ENCODE results near the gene RAD51AP1.

RAD51AP1 gene

GRCh38 chr12:4552191-4552590, 13.5 kb downstream of the RAD51AP1 start:
- DNase-seq (ENCODE audit: low read depth), result no peak

- DNase-seq (ENCODE audit: low read depth), result no peak
Measured at GRCh38 chr12:4553943-4554342, 15.3 kb downstream of the RAD51AP1 start.

DNA sequence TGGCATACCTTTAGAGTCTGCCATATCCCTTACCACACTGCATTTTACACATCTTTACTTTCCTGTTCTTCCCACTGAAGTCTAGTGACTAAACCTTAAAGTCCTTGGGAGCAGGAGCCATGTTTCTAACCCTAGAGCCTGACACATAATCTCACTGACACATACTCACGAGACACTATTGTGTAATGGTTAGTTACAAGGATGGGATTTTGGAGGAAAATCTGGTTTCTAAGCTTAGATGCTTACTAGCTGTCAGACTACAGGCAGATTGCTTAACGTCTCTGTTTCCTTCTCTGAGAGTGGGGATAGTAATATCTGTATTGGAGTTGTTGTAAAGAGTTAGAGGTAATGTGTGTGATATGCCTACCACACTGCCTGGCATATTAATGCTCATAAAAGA, 17.1 kb downstream of the RAD51AP1 start:
- DNase-seq (ENCODE audit: low read depth), result no peak

DNA sequence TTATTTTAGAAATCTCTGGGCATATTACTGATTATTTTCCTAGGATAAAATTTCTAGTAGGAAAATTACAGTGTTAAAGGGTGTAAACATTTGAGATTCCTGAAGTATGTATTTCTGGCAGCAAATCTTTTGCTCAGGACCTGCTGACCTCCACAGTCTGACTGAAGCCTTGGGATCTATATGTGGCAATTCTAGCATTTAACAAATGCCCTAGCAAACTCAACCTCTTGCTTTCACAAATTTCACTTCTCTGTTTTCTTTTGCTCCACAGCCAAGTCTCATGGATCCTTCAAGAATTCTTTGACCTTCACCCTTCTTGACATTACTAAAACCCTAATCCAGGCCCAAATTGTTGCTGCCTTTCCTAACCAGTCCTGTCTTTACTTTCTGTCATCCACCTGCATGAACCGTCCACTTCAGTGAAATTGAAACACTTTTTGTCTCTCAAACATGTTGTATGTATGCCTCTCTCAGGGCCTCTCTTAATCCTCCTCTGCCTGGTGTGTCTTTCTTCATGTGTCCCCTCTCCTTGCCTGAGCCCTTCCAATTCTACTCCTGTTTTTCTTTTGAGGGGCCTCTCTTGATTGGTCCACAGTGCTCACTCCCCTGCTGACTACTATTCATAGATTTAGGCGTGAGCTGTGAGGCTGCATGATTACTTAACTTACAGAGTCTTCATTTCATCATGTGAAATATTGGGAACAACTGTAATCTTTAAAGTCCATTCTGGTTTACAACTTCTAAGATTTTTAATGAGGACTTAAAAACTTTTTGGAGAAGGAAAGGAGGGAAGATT, 18.2 kb downstream of the RAD51AP1 start:
- DNase-seq (ENCODE audit: low read depth), result no peak

- DNase-seq (ENCODE audit: low read depth), result no peak
Measured at GRCh38 chr12:4557586-4557985, 18.9 kb downstream of the RAD51AP1 start.

- no peak for DNase-seq (ENCODE audit: low read depth)
Measured at GRCh38 chr12:4558171-4558570, 19.5 kb downstream of the RAD51AP1 start.

- no peak for DNase-seq (ENCODE audit: low read depth)
Measured at GRCh38 chr12:4562034-4562657, 23.5 kb downstream of the RAD51AP1 start, which contains the start of gene DYRK4. Gene DYRK4, plus strand, starts transcription at chr12:4562208. Its CDS starts 38 bp downstream, at chr12:4562246.

DNA sequence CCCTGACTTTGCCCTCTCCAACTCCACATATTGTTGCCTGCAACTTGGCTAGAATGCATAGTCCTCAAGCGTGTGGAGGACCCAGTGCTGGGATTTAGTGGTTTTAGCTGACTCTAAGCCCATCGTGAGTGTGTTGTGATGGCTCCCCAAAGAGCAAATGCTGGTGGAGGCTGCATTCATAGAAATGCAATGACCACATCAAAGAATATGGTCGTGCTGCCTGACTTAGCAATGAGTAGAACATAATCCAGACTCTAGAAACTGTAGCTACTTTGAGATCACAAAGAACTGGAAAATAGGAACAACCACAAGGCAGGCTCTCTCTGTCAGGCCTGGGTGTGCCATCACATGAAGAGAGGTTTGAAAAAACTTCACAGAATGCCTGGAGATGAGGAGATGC, 24.6 kb downstream of the RAD51AP1 start:
- no peak for DNase-seq (ENCODE audit: low read depth)

GRCh38 chr12:4564818-4565217, 26.1 kb downstream of the RAD51AP1 start:
- DNase-seq (ENCODE audit: low read depth), result no peak

DNA sequence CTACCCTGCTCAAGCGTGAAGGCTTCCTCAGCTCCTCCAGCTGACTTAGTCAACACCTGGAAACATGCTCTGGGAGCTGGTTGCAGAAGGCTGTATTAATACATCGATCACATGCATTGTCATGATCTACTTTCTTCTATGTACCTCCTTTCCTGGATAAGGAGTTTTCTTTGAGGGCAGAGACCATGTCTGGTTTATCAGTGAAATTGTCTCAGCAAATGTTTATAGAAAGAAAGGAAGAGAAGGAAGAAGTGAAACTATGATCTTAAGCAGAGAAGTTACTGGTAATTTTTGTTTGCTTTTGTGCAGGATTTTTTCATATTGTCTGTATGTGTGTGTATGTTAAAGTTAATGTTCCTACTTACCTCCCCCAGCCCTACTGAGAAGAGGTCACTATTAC, 27.8 kb downstream of the RAD51AP1 start:
- no peak for DNase-seq (ENCODE audit: low read depth)

- DNase-seq (ENCODE audit: low read depth), result no peak
Measured at GRCh38 chr12:4567073-4567881, 28.6 kb downstream of the RAD51AP1 start.

DNA sequence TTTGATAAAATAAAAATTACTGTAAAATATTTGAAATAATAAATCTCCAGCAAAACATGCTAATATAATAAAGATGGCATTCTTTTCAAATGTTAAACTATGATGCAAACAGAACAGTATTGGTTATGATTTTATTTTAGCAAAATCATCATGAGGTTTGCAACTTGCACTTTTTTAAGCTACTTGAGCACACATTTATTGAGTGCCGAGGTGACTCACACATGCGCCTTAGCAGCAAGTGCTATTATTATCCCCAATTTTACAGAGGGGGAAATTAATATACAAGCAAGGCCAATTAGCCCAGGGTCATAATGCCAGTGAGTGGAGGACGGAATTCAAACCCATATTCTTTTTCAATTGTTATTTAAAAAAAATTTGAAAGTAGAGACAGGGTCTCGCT, 30.6 kb downstream of the RAD51AP1 start:
- DNase-seq (ENCODE audit: low read depth), result no peak

GRCh38 chr12:4572680-4573079, 34.0 kb downstream of the RAD51AP1 start:
- DNase-seq (ENCODE audit: low read depth), result no peak

- DNase-seq (ENCODE audit: low read depth), result no peak
Measured at GRCh38 chr12:4579305-4580102, 40.8 kb downstream of the RAD51AP1 start.

DNA sequence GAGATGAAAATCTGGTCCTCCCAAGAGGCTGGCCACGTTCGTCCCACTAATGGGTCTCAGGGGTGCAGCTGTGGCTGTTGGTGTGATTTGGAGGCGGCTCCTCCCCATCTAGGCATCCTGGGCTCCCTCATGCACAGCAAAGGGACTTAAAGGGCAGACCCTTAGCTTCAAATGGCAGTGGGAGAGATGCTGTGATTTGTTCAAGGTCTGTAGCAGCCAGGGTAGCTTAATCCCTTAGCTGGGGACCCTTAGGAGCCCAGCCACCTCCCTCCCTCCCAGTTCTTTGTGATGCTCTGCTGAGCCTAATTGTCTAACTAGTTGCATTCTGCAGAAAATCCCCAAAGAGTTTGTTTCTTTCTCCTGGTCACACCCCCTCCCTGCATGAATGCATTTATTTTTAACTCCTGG, 41.6 kb downstream of the RAD51AP1 start:
- DNase-seq (ENCODE audit: low read depth), result no peak

DNA sequence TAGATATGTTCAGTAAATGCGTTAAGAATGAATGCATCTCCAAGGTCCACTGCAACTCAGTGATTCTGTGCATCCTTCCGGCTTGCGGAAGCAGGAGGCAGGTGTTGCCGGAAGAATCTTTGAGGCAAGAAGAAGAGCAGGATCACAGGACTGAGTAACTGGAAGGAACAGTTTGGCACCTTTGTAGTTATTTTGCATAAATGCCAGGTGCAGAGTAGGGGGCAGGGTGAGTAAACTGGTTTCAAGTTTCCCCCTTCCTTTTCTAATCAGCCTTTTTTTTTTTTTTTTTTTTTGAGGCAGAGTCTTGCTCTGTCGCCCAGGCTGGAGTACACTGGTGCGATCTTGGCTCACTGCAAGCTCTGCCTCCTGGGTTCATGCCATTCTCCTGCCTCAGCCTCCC, 45.6 kb downstream of the RAD51AP1 start:
- no peak for DNase-seq (ENCODE audit: low read depth)

DNA sequence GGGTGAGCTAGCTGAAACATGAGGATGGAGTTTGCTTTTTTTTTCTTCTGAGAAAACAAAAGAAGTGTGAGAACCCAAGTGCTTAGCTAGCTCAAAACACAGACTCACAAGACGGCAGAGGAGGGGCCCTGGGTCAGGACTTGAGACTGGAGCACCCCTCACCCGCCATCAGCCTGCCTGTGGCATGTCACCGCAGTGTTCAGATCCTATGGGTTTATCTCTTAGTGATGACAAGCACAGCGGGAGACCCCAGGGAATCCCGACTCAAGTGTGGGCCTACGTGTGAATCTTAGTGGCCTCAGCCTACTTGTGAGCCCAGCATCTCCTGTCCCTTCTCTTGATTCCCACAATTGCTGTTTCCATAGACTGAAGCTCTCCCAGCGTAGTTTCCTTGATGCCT, 46.2 kb downstream of the RAD51AP1 start:
- no peak for DNase-seq (ENCODE audit: low read depth)

DNA sequence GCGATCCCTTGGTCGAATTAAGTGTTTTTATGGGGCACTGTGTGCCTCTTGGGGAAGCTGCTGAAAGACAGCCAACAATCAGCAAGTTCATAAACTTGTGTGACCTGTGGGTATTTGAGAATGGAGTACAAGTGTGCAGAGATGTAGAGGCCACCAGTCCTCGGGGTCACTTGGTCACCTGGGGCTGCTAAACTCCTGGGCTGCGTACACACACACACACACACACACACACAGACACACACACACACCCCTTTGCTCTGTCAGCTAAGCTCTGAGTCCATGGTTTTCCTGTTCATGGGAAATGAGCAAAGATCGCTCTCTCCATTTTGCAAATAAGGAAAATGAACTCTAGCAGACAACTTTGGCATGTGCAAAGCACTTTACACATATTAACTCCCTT, 47.8 kb downstream of the RAD51AP1 start:
- DNase-seq (ENCODE audit: low read depth), result no peak

GRCh38 chr12:4587108-4587507, 48.4 kb downstream of the RAD51AP1 start:
- no peak for DNase-seq (ENCODE audit: low read depth)

DNA sequence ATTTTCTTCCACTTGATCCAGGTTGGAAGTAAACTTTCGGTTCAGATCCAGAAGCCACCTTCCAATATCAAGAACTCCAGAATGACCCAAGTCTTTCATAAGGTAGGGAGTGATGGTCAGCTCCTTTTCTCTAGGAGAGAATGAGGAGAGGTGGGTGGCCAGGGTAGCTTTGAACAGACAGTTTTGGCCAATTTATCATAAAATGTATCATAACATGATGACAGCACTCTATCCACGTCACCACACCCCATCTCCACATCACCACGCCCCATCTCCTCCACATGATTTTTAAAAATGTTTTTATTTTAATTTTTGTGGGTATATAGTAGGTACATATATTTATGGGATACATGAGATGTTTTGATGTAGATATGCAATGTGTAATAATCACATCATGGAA, 50.2 kb downstream of the RAD51AP1 start:
- DNase-seq (ENCODE audit: low read depth), result no peak

GRCh38 chr12:4589941-4590340, 51.3 kb downstream of the RAD51AP1 start:
- DNase-seq (ENCODE audit: low read depth), result no peak

- no peak for DNase-seq (ENCODE audit: low read depth)
Measured at GRCh38 chr12:4591180-4591687, 52.5 kb downstream of the RAD51AP1 start.

Measured in stimulated activated CD4-positive, alpha-beta T cell treated with anti-CD3 and anti-CD28 coated beads, Interleukin-2, amount 100 ng/mL, for 4 hours (primary cell).